ENCODE results near the gene STAC. TPM values are rescaled to one million over a fixed set of nuclear protein-coding genes. Genes with fewer than 3 reads are reported as not detected.
A peak's percentile ranks its signal among the peaks of the same experiment; 100 is the strongest.
"Not testable (repeated sequence)": the region's sequence is repeated elsewhere in the genome, so short reads cannot be mapped to it uniquely, and the experiment has no call there.

The STAC gene
- total and polyA plus RNA-seq, 2 experiments from 2014 or later = 12.2 to 24.9 TPM

GRCh38 chr3:36489679-36490425, 109.5 kb downstream of the STAC start:
- Histone ChIP-seq H3K36me3 (no peaks in the 10 kb centered on the region), H3K9me3 (ENCODE audit: low read depth) (no peaks in the 10 kb centered on the region), H3K27ac (no peak overlapping the region), H3K4me3 (no peak overlapping the region), H3K4me1 (ENCODE audit: low read depth) (no peaks in the 10 kb centered on the region), H3K27me3 (no peaks in the 10 kb centered on the region)
- no peak for DNase-seq (ENCODE audit: low read depth in 1 of 2, low spot score in 1 of 2)
- TF ChIP-seq CTCF (IDR thresholded peaks at IDR 0.05; ENCODE audit: low read depth, low read length) = no peak

GRCh38 chr3:36493051-36493450, 112.7 kb downstream of the STAC start:
- peak in 1 of 2 donors; percentile 24 for DNase-seq (ENCODE audit: low read depth in 1 of 2, low spot score in 1 of 2)
- Histone ChIP-seq H3K36me3 (no peaks in the 10 kb centered on the region), H3K9me3 (ENCODE audit: low read depth) (no peaks in the 10 kb centered on the region), H3K27me3 (no peaks in the 10 kb centered on the region), H3K4me3 (no peak overlapping the region), H3K4me1 (ENCODE audit: low read depth) (peaks cover under 1% of the 10 kb centered on the region), H3K27ac (no peak overlapping the region)
- TF ChIP-seq CTCF (IDR thresholded peaks at IDR 0.05; ENCODE audit: low read depth, low read length) = no peak

GRCh38 chr3:36494461-36495109, 114.3 kb downstream of the STAC start:
- DNase-seq (ENCODE audit: low read depth in 1 of 2, low spot score in 1 of 2) = peak in 1 of 2 donors; percentile 83
- H3K27ac ChIP-seq = peak overlapping the region; percentile 5
- TF ChIP-seq CTCF (IDR thresholded peaks at IDR 0.05; ENCODE audit: low read depth, low read length) = no peak

GRCh38 chr3:36496684-36497633, 116.7 kb downstream of the STAC start:
- Histone ChIP-seq H3K9me3 (ENCODE audit: low read depth) (no peaks in the 10 kb centered on the region), H3K36me3 (no peaks in the 10 kb centered on the region), H3K27me3 (no peaks in the 10 kb centered on the region), H3K27ac (no peak overlapping the region), H3K4me3 (no peak overlapping the region), H3K4me1 (ENCODE audit: low read depth) (peaks cover 4% of the 10 kb centered on the region)
- peak in 1 of 2 donors; percentile 81 for DNase-seq (ENCODE audit: low read depth in 1 of 2, low spot score in 1 of 2)
- no peak for TF ChIP-seq CTCF (IDR thresholded peaks at IDR 0.05; ENCODE audit: low read depth, low read length)

More at GRCh38 chr3:36494461-36495109, 114.3 kb downstream of the STAC start:
- Histone ChIP-seq H3K9me3 (ENCODE audit: low read depth) (no peaks in the 10 kb centered on the region), H3K36me3 (no peaks in the 10 kb centered on the region), H3K4me1 (ENCODE audit: low read depth) (peaks cover 4% of the 10 kb centered on the region), H3K27me3 (no peaks in the 10 kb centered on the region), H3K4me3 (no peak overlapping the region)

GRCh38 chr3:36500053-36500452, 119.7 kb downstream of the STAC start:
- not testable (repeated sequence) for H3K4me3 ChIP-seq; DNase-seq (ENCODE audit: low read depth in 1 of 2, low spot score in 1 of 2); H3K9me3 ChIP-seq (ENCODE audit: low read depth); H3K27me3 ChIP-seq; H3K36me3 ChIP-seq; H3K27ac ChIP-seq
- H3K4me1 ChIP-seq (ENCODE audit: low read depth) = peaks cover 15% of the 10 kb centered on the region

Data from cardiac muscle cell (in vitro differentiated cells and primary cell).